ENCODE results near the gene OR4K17.
"Not testable (repeated sequence)": the region's sequence is repeated elsewhere in the genome, so short reads cannot be mapped to it uniquely, and the experiment has no call there.

The OR4K17 gene, protein sequence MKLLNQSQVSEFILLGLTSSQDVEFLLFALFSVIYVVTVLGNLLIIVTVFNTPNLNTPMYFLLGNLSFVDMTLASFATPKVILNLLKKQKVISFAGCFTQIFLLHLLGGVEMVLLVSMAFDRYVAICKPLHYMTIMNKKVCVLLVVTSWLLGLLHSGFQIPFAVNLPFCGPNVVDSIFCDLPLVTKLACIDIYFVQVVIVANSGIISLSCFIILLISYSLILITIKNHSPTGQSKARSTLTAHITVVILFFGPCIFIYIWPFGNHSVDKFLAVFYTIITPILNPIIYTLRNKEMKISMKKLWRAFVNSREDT

GRCh38 chr14:20110438-20110837, at the start of gene OR4K17:
OR4K17 (plus strand) TSS chr14:20110739; CDS start chr14:20117500, 6,761 bp downstream.
- DNase-seq (ENCODE audit: low read depth) = no peak

- DNase-seq (ENCODE audit: low read depth) = no peak
Observed at GRCh38 chr14:20092050-20092449, 18.5 kb upstream of the OR4K17 start.

GRCh38 chr14:20093442-20093841, 17.1 kb upstream of the OR4K17 start:
- no peak for DNase-seq (ENCODE audit: low read depth)

DNA sequence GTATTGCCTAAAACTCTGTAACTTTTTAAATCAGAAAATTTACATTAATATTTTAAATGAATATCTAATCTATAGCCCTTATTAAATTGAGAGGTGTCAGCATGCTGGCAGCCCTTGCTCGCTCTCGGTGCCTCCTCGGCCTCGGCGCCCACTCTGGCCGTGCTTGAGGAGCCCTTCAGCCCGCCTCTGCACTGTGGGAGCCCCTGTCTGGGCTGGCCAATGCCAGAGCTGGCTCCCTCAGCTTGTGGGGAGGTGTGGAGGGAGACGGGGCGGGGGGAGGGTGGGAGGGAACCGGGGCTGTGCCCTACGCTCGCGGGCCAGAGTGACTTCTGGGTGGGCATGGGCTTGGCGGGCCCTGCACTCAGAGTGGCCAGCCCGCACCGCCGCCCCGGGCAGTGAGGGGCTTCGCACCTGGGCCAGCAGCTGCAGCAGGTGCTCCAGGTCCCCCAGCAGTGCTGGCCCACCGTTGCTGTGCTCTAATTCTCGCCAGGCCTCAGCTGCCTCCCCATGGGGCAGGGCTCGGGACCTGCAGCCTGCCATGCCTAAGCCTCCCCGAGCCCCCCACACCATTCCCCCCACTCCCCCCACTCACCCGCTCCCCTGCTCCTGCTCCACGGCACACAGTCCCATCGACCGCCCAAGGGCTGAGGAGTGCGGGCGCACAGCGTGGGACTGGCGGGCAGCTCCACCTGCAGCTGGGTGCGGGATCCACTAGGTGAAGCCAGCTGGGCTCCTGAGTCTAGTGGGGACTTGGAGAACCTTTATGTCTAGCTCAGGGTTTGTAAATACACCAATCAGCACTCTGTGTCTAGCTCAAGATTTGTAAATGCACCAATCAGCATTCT, 11.4 kb upstream of the OR4K17 start:
- not testable (repeated sequence) for DNase-seq (ENCODE audit: low read depth)

DNA sequence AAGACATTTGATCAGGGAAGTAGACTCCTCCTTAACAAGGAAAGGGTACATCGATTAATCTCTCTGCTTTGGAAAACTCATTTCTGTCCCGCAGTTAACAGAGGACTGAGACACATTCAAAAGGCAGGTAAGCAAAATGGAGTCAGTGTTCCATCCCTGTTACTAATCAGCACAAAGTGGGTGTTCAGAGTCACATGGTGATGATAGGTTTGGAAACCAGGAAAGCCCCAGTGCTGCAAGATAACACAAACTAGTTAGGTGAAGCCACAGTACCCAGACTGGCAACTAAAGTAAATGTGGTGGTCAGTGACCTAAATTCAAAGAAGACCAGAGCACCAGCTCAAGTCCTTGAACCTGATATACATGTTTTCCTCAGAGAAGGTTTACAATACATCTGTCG, 1.8 kb downstream of the OR4K17 start:
- no peak for DNase-seq (ENCODE audit: low read depth)

GRCh38 chr14:20116748-20117147, 6.2 kb downstream of the OR4K17 start:
- DNase-seq (ENCODE audit: low read depth) = no peak

DNA sequence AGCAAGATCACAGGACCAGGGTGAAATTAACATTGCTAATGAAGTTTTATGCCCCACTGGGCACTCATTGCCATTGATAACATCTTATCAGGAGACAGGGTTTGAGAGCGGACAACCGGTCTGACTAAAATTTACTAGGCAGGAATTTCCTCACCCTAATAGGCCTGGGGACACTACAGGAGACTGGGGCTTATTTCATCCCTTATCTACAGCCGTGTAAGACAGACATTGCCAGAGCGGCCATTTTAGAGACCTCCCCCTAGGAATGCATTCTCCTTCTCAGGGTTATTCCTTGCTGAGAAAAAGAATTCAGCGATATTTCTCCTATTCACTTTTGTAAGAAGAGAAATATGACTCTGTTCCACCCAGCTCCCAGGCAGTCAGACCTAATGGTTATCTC, 8.3 kb downstream of the OR4K17 start:
- DNase-seq (ENCODE audit: low read depth) = no peak

- no peak for DNase-seq (ENCODE audit: low read depth)
Observed at GRCh38 chr14:20138520-20138919, 28.0 kb downstream of the OR4K17 start, which contains the start of gene OR4N5. OR4N5 (plus strand) TSS chr14:20138820; CDS start chr14:20143736, 4,916 bp downstream.

DNA sequence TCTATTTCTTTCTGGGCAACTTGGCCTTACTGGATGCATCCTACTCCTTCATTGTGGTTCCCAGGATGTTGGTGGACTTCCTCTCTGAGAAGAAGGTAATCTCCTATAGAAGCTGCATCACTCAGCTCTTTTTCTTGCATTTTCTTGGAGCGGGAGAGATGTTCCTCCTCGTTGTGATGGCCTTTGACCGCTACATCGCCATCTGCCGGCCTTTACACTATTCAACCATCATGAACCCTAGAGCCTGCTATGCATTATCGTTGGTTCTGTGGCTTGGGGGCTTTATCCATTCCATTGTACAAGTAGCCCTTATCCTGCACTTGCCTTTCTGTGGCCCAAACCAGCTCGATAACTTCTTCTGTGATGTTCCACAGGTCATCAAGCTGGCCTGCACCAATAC, 33.4 kb downstream of the OR4K17 start:
- no peak for DNase-seq (ENCODE audit: low read depth)

DNA sequence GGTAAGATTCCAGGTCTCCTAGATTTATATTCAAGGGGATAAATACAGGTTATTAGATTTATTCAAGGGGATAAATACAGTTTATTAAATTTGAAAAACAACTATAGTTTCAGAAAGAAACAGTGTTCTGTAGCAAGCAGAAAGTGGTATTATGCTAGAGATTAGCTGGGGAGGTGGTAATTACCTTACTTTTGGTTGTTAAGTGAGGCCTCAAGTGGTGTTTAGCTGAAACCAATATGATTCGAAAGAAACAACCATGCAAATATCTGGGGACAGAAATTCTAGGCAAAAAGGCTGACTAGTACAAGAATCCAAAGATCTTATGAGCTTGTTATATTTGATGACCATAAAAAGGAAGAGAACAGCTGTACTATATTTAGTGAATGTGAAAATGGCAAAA, 34.3 kb downstream of the OR4K17 start:
- DNase-seq (ENCODE audit: low read depth) = no peak

DNA sequence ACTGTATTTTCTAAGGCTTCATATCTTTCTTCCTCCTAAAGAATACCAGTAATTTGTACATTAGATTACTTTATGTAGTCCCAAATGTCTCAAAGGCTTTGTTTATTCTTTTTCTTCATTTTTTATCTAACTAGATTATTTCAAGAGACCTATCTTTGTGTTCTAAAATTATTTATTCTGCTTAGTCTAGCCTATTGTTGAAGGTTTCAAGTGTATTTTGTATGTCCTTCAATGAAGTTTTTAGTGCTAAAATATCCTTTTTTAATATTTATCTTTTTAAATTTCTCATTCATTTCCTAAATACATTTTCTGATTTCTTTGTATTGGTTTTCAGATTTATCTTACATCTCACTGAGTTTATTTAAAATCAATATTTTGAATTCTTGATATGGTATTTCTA, 53.9 kb downstream of the OR4K17 start:
- no peak for DNase-seq (ENCODE audit: low read depth)

- no peak for DNase-seq (ENCODE audit: low read depth)
Observed at GRCh38 chr14:20167091-20167490, 56.6 kb downstream of the OR4K17 start.

- not testable (repeated sequence) for DNase-seq (ENCODE audit: low read depth)
Observed at GRCh38 chr14:20169852-20170251, 59.3 kb downstream of the OR4K17 start.
